ENCODE data around the gene LRRC8D.

Gene LRRC8D

GRCh38 chr1:89834083-89834704 is 13.4 kb downstream of the LRRC8D start:
- no peak for DNase-seq (ENCODE audit: low read depth)
- no peak for TF ChIP-seq CTCF (IDR thresholded peaks at IDR 0.05; ENCODE audit: insufficient read depth, low read depth, low read length, missing control alignments)
- no peak overlapping the region for H3K4me3 ChIP-seq (ENCODE audit: low read length)

DNA sequence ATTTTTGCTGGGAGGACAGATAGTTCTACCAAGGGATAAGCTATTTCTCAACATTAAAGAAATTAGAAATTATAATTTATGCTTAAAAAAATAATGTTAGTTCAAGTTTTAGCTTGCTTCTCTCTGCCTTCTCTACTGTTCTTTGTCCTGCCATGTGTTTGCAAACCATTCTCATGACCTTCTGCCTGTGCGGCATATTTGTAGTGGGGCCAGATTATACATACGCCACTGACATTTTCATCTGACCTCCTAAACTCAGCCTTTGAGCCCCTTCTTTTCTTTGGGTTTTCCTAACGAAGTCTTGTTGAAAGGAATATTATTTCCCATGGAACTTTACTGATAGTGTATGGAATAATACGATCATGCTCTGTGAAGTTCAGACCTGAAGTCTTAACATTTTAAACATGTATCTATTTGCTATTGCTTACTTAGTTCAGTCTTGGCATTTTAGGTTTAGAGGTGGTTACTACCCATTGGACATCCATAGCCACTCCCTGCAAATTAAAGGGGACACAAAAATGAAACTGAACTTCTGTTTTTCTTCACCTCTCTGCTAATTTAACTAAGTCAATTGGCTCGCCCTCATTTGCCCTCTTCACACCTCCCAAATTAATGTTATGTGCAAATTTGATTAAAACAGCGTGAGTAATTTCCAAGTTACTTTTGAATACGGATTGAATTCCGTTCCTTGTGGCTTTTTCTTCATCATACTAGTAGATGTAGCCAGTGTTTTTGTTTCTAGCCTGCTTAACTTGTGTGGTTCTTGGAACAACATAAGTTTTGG is 15.6 kb downstream of the LRRC8D start:
- no peak overlapping the region for H3K4me3 ChIP-seq (ENCODE audit: low read length)
- TF ChIP-seq CTCF (IDR thresholded peaks at IDR 0.05; ENCODE audit: insufficient read depth, low read depth, low read length, missing control alignments): no peak
- DNase-seq (ENCODE audit: low read depth): no peak

- no peak for TF ChIP-seq CTCF (IDR thresholded peaks at IDR 0.05; ENCODE audit: insufficient read depth, low read depth, low read length, missing control alignments)
- no peak for DNase-seq (ENCODE audit: low read depth)
- H3K4me3 ChIP-seq (ENCODE audit: low read length): no peak overlapping the region
Measured at GRCh38 chr1:89837036-89837481, 16.2 kb downstream of the LRRC8D start.

DNA sequence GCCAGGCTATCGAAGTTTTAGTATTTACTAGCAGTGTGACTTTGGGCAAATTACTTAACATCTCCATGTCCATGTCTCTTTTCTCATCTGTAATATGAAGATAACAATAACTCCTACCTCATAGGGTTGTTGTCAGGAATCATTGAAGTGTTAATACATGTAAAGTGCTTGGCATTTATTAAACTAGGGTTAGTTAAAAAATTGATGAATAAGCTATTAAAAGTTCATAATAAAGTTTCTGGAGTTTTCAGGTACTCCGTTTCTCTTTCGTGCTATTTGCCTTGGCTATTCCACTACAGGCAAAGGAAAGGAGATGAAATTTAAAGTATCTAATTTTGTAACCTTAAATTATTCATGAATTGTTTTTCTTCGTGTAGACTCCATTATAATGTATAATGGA is 16.7 kb downstream of the LRRC8D start:
- TF ChIP-seq CTCF (IDR thresholded peaks at IDR 0.05; ENCODE audit: insufficient read depth, low read depth, low read length, missing control alignments): no peak
- no peak overlapping the region for H3K4me3 ChIP-seq (ENCODE audit: low read length)
- DNase-seq (ENCODE audit: low read depth): no peak

GRCh38 chr1:89839516-89839915 is 18.7 kb downstream of the LRRC8D start:
- DNase-seq (ENCODE audit: low read depth): no peak
- H3K4me3 ChIP-seq (ENCODE audit: low read length): no peak overlapping the region
- no peak for TF ChIP-seq CTCF (IDR thresholded peaks at IDR 0.05; ENCODE audit: insufficient read depth, low read depth, low read length, missing control alignments)

DNA sequence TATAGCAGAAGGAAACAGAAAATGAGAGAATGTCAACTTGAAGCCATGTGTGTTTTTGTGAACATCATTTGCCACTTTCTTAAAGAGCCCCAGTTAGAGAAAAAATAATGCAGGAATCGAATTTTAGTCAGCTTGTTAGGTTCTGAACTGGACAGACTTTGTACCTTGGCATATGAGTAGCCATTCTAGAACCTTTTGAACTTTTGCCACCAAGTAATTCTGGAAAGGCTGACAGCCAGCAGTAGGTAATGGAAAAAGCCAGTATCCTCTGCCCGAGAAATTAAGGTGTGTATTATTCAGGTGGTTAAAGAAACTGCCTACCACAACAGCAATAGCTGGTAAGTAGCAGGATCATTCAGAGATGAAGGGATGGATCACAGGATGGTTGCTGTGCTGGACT is 20.7 kb downstream of the LRRC8D start:
- DNase-seq (ENCODE audit: low read depth): no peak
- H3K4me3 ChIP-seq (ENCODE audit: low read length): no peak overlapping the region
- TF ChIP-seq CTCF (IDR thresholded peaks at IDR 0.05; ENCODE audit: insufficient read depth, low read depth, low read length, missing control alignments): no peak
